Prostate gland (tissue), 2 donors: Measurements from ENCODE around the gene PTX3.

Experiments
- POLR2A ChIP-seq: fragments of 450-650 bp; IDR thresholded peaks from one replicate; pipeline ENCODE4 v1.6.1; 2016; ENCODE audit warnings: antibody characterized with exemption, mild to moderate bottlenecking
- TF ChIP-seq, protein P1 (sequence below), 4 experiments: fragments of 200-600 bp in 2 of 4; fragments of 450-650 bp in 2 of 4; sonication (generic) in 2 of 4; IDR thresholded peaks; 1 replicate in 3 of 4; 2 replicates in 1 of 4; pipeline ENCODE4 v1.5.1; 2016 to 2019; ENCODE audit warnings: antibody characterized with exemption in 4 of 4, mild to moderate bottlenecking in 2 of 4, moderate library complexity in 2 of 4

DNA sequence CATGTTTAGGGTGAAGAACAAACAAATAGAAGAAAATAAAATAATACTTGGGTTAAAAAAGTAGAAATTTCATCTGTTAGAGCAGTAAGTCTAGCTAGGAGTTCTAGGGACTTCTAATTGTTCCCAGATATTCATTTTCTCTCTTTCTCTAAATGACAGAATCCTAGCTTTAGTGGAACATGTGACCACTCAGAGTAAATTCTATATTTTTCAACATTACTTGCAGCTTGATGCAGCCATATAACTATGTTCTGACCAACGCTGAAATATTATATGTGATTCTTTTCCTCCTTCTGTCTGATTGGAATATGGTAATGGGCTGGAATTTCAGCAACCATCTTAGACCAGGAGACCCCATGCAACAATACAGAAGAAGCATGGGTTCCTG lies 8.1 kb downstream of the PTX3 start:
- TF ChIP-seq, protein P1, sequence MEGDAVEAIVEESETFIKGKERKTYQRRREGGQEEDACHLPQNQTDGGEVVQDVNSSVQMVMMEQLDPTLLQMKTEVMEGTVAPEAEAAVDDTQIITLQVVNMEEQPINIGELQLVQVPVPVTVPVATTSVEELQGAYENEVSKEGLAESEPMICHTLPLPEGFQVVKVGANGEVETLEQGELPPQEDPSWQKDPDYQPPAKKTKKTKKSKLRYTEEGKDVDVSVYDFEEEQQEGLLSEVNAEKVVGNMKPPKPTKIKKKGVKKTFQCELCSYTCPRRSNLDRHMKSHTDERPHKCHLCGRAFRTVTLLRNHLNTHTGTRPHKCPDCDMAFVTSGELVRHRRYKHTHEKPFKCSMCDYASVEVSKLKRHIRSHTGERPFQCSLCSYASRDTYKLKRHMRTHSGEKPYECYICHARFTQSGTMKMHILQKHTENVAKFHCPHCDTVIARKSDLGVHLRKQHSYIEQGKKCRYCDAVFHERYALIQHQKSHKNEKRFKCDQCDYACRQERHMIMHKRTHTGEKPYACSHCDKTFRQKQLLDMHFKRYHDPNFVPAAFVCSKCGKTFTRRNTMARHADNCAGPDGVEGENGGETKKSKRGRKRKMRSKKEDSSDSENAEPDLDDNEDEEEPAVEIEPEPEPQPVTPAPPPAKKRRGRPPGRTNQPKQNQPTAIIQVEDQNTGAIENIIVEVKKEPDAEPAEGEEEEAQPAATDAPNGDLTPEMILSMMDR (IDR thresholded peaks at IDR 0.05) = no peak
- TF ChIP-seq POLR2A = no peak
